HepG2 (cell line): Measurements from ENCODE around the gene SLC16A1. TPM values are rescaled to one million over a fixed set of nuclear protein-coding genes. Genes with fewer than 3 reads are reported as not detected.

Experiments used
- ATAC-seq: fragments of 200-7000 bp; cut with Tn5 transposase; 3 replicates; pipeline ENCODE4 v1.9.1; 2020; ENCODE audit warnings: mild to moderate bottlenecking, moderate library complexity
- BruUV-seq: library from RNA; stranded (reverse); fragments of 400-500 nt; replicated peaks from 2 replicates; lab custom pipeline; 2021; lab: Mats Ljungman, UMichigan
- CTCF ChIA-PET: fragments of 300-600 bp; formaldehyde crosslinking; extraction: SDS; loops from one replicate; lab custom pipeline; 2021; ENCODE audit warnings: low total read pairs, inconsistent platforms, low intra/inter-chr PET ratio; lab: Yijun Ruan, JAX
- POLR2A ChIA-PET: fragments of 350-600 bp; sonication (Branson Sonifier 250); formaldehyde crosslinking; loops from one replicate; lab custom pipeline; 2020; ENCODE audit warnings: antibody characterized with exemption, inconsistent platforms; lab: Yijun Ruan, JAX
- DNase-seq: peaks from one replicate; pipeline ENCODE4 v3.0.0-alpha.2; 2015; ENCODE audit warnings: low spot score
- FAIRE-seq: peaks from 3 replicates; lab custom pipeline; 2011; peaks lifted over from hg19 to GRCh38; lab: Jason Lieb, UNC
- H2AFZ ChIP-seq: one replicate; pipeline ENCODE4 v1.6.1; 2011; ENCODE audit warnings: low read length, inconsistent platforms
- H3K27ac ChIP-seq: fragments of 300-600 bp; 3 replicates; pipeline ENCODE4 v1.8.0; 2011; ENCODE audit warnings: mixed run types, mild to moderate bottlenecking, mixed read lengths, low read length, inconsistent platforms; ENCODE audit not compliant: insufficient read depth; ENCODE audit errors: extremely low read length
- H3K27me3 ChIP-seq, 2 experiments: fragments of 200-600 bp in 1 of 2; 2 replicates in 1 of 2; 3 replicates in 1 of 2; pipeline versions ENCODE4 v1.6.0 to v1.8.0; 2011; ENCODE audit warnings: low read length in 2 of 2, mild to moderate bottlenecking in 2 of 2, moderate library complexity in 2 of 2, inconsistent platforms in 1 of 2; ENCODE audit not compliant: insufficient read depth in 2 of 2, control insufficient read depth in 1 of 2
- H3K36me3 ChIP-seq, 2 experiments: fragments of 200-600 bp in 1 of 2; replicated peaks in 1 of 2; 2 replicates in 1 of 2; 3 replicates in 1 of 2; pipeline versions ENCODE4 v1.5.1 to v1.8.0; 2011; ENCODE audit warnings: low read length in 2 of 2, inconsistent platforms in 1 of 2; ENCODE audit not compliant: insufficient read depth in 2 of 2, control insufficient read depth in 1 of 2
- H3K4me1 ChIP-seq: 2 replicates; pipeline ENCODE4 v1.5.1; 2012; ENCODE audit warnings: low read length, inconsistent platforms; ENCODE audit not compliant: insufficient read depth
- H3K4me2 ChIP-seq: 2 replicates; pipeline ENCODE4 v1.6.0; 2011; ENCODE audit warnings: low read depth, low read length, inconsistent platforms
- H3K4me3 ChIP-seq, 3 experiments: fragments of 200-600 bp in 1 of 3; sonication (generic), shearing (Covaris generic) in 1 of 3; replicated peaks in 1 of 3; 2 replicates each; pipeline ENCODE4 v1.5.1; 2011 to 2016; ENCODE audit warnings: low read length in 3 of 3, inconsistent platforms in 2 of 3, low read depth in 2 of 3, mild to moderate bottlenecking in 2 of 3, control low read depth in 1 of 3, mixed read lengths in 1 of 3; ENCODE audit not compliant: insufficient read depth in 1 of 3
- H3K79me2 ChIP-seq: one replicate; pipeline ENCODE4 v1.6.1; 2011; ENCODE audit warnings: low read length, inconsistent platforms; ENCODE audit not compliant: insufficient read depth
- H3K9ac ChIP-seq: 2 replicates; pipeline ENCODE4 v1.6.0; 2011; ENCODE audit warnings: mild to moderate bottlenecking, low read depth, low read length, inconsistent platforms; ENCODE audit not compliant: insufficient read depth
- H3K9me3 ChIP-seq: 2 replicates; pipeline ENCODE4 v1.5.1; 2012; ENCODE audit warnings: mild to moderate bottlenecking, low read length
- H4K20me1 ChIP-seq: 2 replicates; pipeline ENCODE4 v1.6.0; 2011; ENCODE audit warnings: inconsistent platforms, mild to moderate bottlenecking, low read length, moderate library complexity; ENCODE audit not compliant: insufficient read depth
- CCAR2 ChIP-seq: fragments of 200-400 bp; formaldehyde crosslinking; optimal IDR thresholded peaks from 2 replicates; pipeline ENCODE3; 2018; ENCODE audit warnings: low read depth, mild to moderate bottlenecking, low read length, moderate library complexity
- HNRNPL ChIP-seq: fragments of 200-400 bp; formaldehyde crosslinking; IDR thresholded peaks from 2 replicates; pipeline ENCODE4 v1.6.1; 2017; ENCODE audit warnings: mild to moderate bottlenecking, low read depth, low read length
- JDP2 ChIP-seq: sonication (generic); formaldehyde crosslinking; IDR thresholded peaks from 2 replicates; pipeline ENCODE4 v1.8.1; 2022; ENCODE audit warnings: missing genetic modification reagents, borderline replicate concordance
- MEIS1 ChIP-seq: sonication (generic); formaldehyde crosslinking; IDR thresholded peaks from 2 replicates; pipeline ENCODE4 v1.9.0; 2021; ENCODE audit warnings: mild to moderate bottlenecking, missing genetic modification reagents, moderate library complexity, borderline replicate concordance
- PHF21A ChIP-seq: sonication (generic); formaldehyde crosslinking; IDR thresholded peaks from 2 replicates; pipeline ENCODE4 v1.5.0; 2020; ENCODE audit warnings: mild to moderate bottlenecking, missing genetic modification reagents
- RELA ChIP-seq: sonication (generic); formaldehyde crosslinking; IDR thresholded peaks from 2 replicates; pipeline ENCODE4 v1.4.0; 2020; ENCODE audit warnings: missing genetic modification reagents
- ZNF256 ChIP-seq: sonication (generic); formaldehyde crosslinking; conservative IDR thresholded peaks from 2 replicates; pipeline ENCODE4 v1.4.0; 2020; ENCODE audit warnings: missing genetic modification reagents
- ZNF441 ChIP-seq: sonication (generic); formaldehyde crosslinking; IDR thresholded peaks from 2 replicates; pipeline ENCODE4 v1.7.0; 2021; ENCODE audit warnings: missing genetic modification reagents, borderline replicate concordance
- ZNF589 ChIP-seq: sonication (generic); formaldehyde crosslinking; conservative IDR thresholded peaks from 2 replicates; pipeline ENCODE4 v1.8.0; 2022; ENCODE audit warnings: mild to moderate bottlenecking, moderate library complexity, missing genetic modification reagents
- ZNF598 ChIP-seq: sonication (generic); formaldehyde crosslinking; IDR thresholded peaks from 2 replicates; pipeline ENCODE4 v1.5.1; 2020; ENCODE audit warnings: mild to moderate bottlenecking, missing genetic modification reagents, borderline replicate concordance
- WGBS: methylation state at CpG from one replicate; pipeline ENCODE4 v1.1.6; 2017; ENCODE audit warnings: low lambda C conversion rate; 5-methylcytosine and 5-hydroxymethylcytosine counted together
- in situ Hi-C: cut with HindIII; loops from 2 replicates; pipeline ENCODE4 v1.10.0; 2017; ENCODE audit warnings: low pct_unique_long_range_greater_than_20kb; ENCODE audit not compliant: extremely low pct_ligation_motif_present
- intact Hi-C: fragments of 100-400 bp; cut with micrococcal nuclease; formaldehyde crosslinking; loops from one replicate; pipeline ENCODE4 v1.10.0; 2022; ENCODE audit not compliant: unreplicated experiment
- polyA plus RNA-seq, 8 experiments: library from polyadenylated mRNA; depleted of rRNA in 3 of 8; stranded (reverse) in 7 of 8; unstranded in 1 of 8; fragments of >200 nt; fragmentation: Illumina TruSeq in 4 of 8; extraction: Trizol in 4 of 8; gene quantifications; 2 replicates each; pipeline versions ENCODE4 v1.2.1 to v1.2.3, GENCODE V29; 2011 to 2016; ENCODE audit warnings: low read depth in 4 of 8, missing spikeins in 1 of 8, mixed read lengths in 1 of 8; ENCODE audit not compliant: insufficient read depth in 1 of 8
- total RNA-seq, 5 experiments: library from RNA; depleted of rRNA; stranded (reverse); fragments of >200 nt; fragmentation: Illumina TruSeq; extraction: Trizol; gene quantifications; 2 replicates each; pipeline ENCODE4 v1.2.3, GENCODE V29; 2016; ENCODE audit warnings: low read depth in 1 of 5
- TF ChIP-seq, protein P1 (sequence below): sonication (generic); formaldehyde crosslinking; IDR thresholded peaks from 2 replicates; pipeline ENCODE4 v1.5.0; 2020; ENCODE audit warnings: missing genetic modification reagents

Gene SLC16A1
- total and polyA plus RNA-seq, 2 of the 13 experiments (the other 11 are each of a cell fraction or from before 2014, with no cell fraction given): 106 to 142 TPM

DNA sequence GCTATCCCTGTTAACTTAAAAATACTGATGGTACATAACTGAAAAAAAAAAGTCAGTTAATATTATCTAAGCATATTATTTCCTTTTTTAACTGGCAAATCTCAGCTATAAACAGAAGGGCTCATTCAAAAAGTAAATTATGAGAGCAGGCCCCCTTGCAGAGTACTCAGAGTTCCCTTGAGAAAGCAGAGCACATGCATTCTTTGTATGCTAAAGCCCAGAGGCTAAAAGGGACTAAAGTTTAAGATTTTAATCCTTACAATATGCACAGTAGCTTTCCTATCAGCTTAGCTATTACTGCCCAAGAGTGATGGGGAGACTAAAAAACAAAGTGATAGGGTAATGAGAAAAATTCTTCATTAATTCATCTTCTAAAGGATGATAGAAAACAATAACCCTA is 18.5 kb downstream of the SLC16A1 start (continued):
- no peak for TF ChIP-seq MEIS1 (CRISPR knock-in tag)
- TF ChIP-seq HNRNPL: no peak
- TF ChIP-seq ZNF589 (CRISPR knock-in tag): no peak
- TF ChIP-seq ZNF256 (CRISPR knock-in tag): no peak

DNA sequence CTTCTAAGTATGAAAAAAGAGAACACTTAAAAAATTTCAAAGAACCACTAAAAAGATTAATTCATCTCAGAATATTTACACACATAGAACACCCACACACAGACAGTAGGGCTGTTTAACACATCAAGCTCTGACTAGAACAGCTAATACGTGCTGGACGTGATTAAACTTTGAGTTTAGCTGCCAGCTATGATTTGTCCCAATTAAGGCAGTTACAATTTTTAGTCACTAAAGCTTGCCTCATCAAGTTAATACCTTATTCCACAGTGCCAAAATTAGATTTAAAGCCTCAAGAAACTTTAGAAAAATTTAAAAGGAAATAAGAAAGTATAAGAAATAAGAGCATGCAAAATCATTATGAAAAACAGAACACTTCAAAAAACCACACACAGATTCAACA is 18.9 kb downstream of the SLC16A1 start:
- no peak overlapping the region for H2AFZ ChIP-seq
- H3K79me2 ChIP-seq: peaks cover 92% of the 10 kb centered on the region
- no peak overlapping the region for H3K27ac ChIP-seq
- H3K4me1 ChIP-seq: peaks cover 46% of the 10 kb centered on the region
- no TSS peak for BruUV-seq
- ChIA-PET CTCF (no interaction called here), POLR2A (interaction anchor here (1.1 to 3.6 kb wide), 3 partner anchors 9 to 67 kb away, joined by 3 to 16 read pairs (median 3); partner anchors contain the start of gene SLC16A1)
- DNase-seq (no peak), ATAC-seq (no peak), FAIRE-seq (no peak)
- TF ChIP-seq JDP2 (no peak), CCAR2 (no peak), RELA (CRISPR knock-in tag) (no peak), ZNF441 (CRISPR knock-in tag) (no peak), ZNF598 (CRISPR knock-in tag) (no peak), PHF21A (no peak)
- TF ChIP-seq, protein P1, sequence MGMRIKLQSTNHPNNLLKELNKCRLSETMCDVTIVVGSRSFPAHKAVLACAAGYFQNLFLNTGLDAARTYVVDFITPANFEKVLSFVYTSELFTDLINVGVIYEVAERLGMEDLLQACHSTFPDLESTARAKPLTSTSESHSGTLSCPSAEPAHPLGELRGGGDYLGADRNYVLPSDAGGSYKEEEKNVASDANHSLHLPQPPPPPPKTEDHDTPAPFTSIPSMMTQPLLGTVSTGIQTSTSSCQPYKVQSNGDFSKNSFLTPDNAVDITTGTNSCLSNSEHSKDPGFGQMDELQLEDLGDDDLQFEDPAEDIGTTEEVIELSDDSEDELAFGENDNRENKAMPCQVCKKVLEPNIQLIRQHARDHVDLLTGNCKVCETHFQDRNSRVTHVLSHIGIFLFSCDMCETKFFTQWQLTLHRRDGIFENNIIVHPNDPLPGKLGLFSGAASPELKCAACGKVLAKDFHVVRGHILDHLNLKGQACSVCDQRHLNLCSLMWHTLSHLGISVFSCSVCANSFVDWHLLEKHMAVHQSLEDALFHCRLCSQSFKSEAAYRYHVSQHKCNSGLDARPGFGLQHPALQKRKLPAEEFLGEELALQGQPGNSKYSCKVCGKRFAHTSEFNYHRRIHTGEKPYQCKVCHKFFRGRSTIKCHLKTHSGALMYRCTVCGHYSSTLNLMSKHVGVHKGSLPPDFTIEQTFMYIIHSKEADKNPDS (CRISPR knock-in tag): no peak
- H3K27me3 ChIP-seq: no peaks in the 10 kb centered on the region
- no peaks in the 10 kb centered on the region for H3K9me3 ChIP-seq
- peaks cover 28% of the 10 kb centered on the region for H4K20me1 ChIP-seq
- H3K4me2 ChIP-seq: no peak overlapping the region
- WGBS: 96% methylated on average over 2 of the region's 2 CpGs
- no peak overlapping the region for H3K4me3 ChIP-seq
- intact Hi-C loops (no loop called here), in situ Hi-C loops (no loop called here)
- no peak overlapping the region for H3K9ac ChIP-seq
- H3K36me3 ChIP-seq: peaks cover 0 to 6% of the 10 kb centered on the region in 2 experiments; a peak in 1 of 5 replicates
